Upper lobe of left lung (tissue), 6 donors: Measurements from ENCODE around the gene COMMD10. TPM values are rescaled to one million over a fixed set of nuclear protein-coding genes. Genes with fewer than 3 reads are reported as not detected.

Experiments
- ATAC-seq, 2 donors: fragments of 200-7000 bp; cut with Tn5 transposase; one replicate each; pipeline ENCODE4 v1.9.1; 2022; ENCODE audit warnings: mild to moderate bottlenecking in 2 of 2, moderate library complexity in 2 of 2; ENCODE audit not compliant: low FRiP score in 2 of 2
- DNase-seq, 2 donors: peaks; one replicate each; pipeline ENCODE4 v3.0.0-alpha.2; 2019 to 2020
- H3K27ac ChIP-seq, 4 donors: fragments of 200-600 bp; sonication (generic); one replicate each; pipeline ENCODE4 v1.5.1; 2016 to 2019
- H3K27me3 ChIP-seq, 4 donors: fragments of 200-600 bp; sonication (generic); one replicate each; pipeline ENCODE4 v1.5.1; 2017 to 2019
- H3K36me3 ChIP-seq, 4 donors: fragments of 200-600 bp; sonication (generic); one replicate each; pipeline ENCODE4 v1.5.1; 2016 to 2019
- H3K4me1 ChIP-seq, 4 donors: fragments of 200-600 bp; sonication (generic); one replicate each; pipeline ENCODE4 v1.5.1; 2018 to 2019
- H3K4me3 ChIP-seq, 4 donors: fragments of 200-600 bp; sonication (generic); one replicate each; pipeline ENCODE4 v1.5.1; 2017 to 2019; ENCODE audit warnings: mild to moderate bottlenecking in 2 of 4, moderate library complexity in 1 of 4
- H3K9me3 ChIP-seq, 4 donors: fragments of 200-600 bp; sonication (generic); one replicate each; pipeline ENCODE4 v1.5.1; 2018 to 2019
- EP300 ChIP-seq, 4 donors: sonication (generic); formaldehyde crosslinking; IDR thresholded peaks; one replicate each; pipeline ENCODE4 v1.5.1; 2017; ENCODE audit warnings: antibody characterized with exemption in 4 of 4, control low read depth in 2 of 4
- POLR2A ChIP-seq, 4 donors: fragments of 450-650 bp; IDR thresholded peaks; one replicate each; pipeline ENCODE4 v1.5.1; 2016 to 2017; ENCODE audit warnings: antibody characterized with exemption in 4 of 4, mild to moderate bottlenecking in 2 of 4
- POLR2AphosphoS5 ChIP-seq, 2 donors: sonication (generic); formaldehyde crosslinking; IDR thresholded peaks; one replicate each; pipeline ENCODE4 v1.5.1; 2017; ENCODE audit warnings: antibody characterized with exemption in 2 of 2
- WGBS, 2 donors: methylation state at CpG; one replicate each; pipeline ENCODE4 v1.1.5; 2017 to 2018; 5-methylcytosine and 5-hydroxymethylcytosine counted together
- total RNA-seq, 6 donors: library from RNA; depleted of rRNA in 4 of 6; stranded (reverse); fragments of >200 nt in 4 of 6; gene quantifications; one replicate each; pipeline versions ENCODE4 v1.1.0 to v1.2.1, GENCODE V29; 2016 to 2021
- TF ChIP-seq, protein P1 (sequence below), 6 experiments: fragments of 450-650 bp in 4 of 6; fragments of 200-600 bp in 2 of 6; sonication (generic) in 2 of 6; IDR thresholded peaks; one replicate each; pipeline ENCODE4 v1.5.1; 2016 to 2019; ENCODE audit warnings: antibody characterized with exemption in 6 of 6
- donor health status: DM: no; HTN: no; CAD: no; lungs with moderate emphysema.
- donor health status: DM: no; HTN: yes; CAD: no; lungs with severe emphysema.

COMMD10 gene
- total RNA-seq, 6 donors from 2014 or later: 16.5 to 49.2 (median 25.4) TPM

- H3K9me3 ChIP-seq: peaks cover 3 to 12% (median 9%) of the 10 kb centered on the region in 4 donors
- no peak overlapping the region for H3K27ac ChIP-seq
- WGBS, 2 donors: 95 to 96% methylated on average over 1 of the region's 1 CpG
- no peaks in the 10 kb centered on the region for H3K27me3 ChIP-seq
- H3K4me3 ChIP-seq: no peak overlapping the region
- no peak for DNase-seq
- no peak for ATAC-seq
- no peaks in the 10 kb centered on the region for H3K36me3 ChIP-seq
- TF ChIP-seq EP300 (IDR thresholded peaks at IDR 0.05): no peak
- TF ChIP-seq POLR2AphosphoS5 (IDR thresholded peaks at IDR 0.05): no peak
- TF ChIP-seq, protein P1, sequence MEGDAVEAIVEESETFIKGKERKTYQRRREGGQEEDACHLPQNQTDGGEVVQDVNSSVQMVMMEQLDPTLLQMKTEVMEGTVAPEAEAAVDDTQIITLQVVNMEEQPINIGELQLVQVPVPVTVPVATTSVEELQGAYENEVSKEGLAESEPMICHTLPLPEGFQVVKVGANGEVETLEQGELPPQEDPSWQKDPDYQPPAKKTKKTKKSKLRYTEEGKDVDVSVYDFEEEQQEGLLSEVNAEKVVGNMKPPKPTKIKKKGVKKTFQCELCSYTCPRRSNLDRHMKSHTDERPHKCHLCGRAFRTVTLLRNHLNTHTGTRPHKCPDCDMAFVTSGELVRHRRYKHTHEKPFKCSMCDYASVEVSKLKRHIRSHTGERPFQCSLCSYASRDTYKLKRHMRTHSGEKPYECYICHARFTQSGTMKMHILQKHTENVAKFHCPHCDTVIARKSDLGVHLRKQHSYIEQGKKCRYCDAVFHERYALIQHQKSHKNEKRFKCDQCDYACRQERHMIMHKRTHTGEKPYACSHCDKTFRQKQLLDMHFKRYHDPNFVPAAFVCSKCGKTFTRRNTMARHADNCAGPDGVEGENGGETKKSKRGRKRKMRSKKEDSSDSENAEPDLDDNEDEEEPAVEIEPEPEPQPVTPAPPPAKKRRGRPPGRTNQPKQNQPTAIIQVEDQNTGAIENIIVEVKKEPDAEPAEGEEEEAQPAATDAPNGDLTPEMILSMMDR (IDR thresholded peaks at IDR 0.05): no peak
- no peak for TF ChIP-seq POLR2A (IDR thresholded peaks at IDR 0.05)
- H3K4me1 ChIP-seq: peaks cover 0 to 2% (median 0%) of the 10 kb centered on the region in 4 donors
Measured at GRCh38 chr5:116274251-116274650, 189.4 kb downstream of the COMMD10 start.

DNA sequence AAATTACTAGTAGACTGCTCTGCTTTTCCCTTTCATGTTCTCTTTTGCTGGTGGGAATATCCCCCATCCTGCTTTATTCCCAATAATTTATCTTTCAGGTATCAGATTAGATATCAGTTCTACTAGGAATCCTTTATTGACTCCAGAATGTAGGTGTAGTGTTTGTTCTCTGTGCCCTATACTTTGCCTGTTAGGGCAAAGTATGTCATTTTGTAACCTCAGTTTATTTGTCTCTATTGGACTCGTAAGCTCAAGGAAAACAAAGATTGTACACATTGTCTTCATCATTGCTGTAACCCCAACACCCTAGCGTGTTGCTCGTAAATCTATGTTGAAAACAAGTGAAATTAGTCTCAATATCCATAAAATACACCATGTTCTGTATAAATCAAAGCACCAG lies 190.5 kb downstream of the COMMD10 start:
- Histone ChIP-seq H3K27ac (no peak overlapping the region), H3K4me1 (peaks cover 0 to 2% (median 0%) of the 10 kb centered on the region in 4 donors), H3K4me3 (no peak overlapping the region), H3K27me3 (no peaks in the 10 kb centered on the region), H3K36me3 (no peaks in the 10 kb centered on the region), H3K9me3 (peaks cover 3 to 12% (median 9%) of the 10 kb centered on the region in 4 donors)
- TF ChIP-seq, protein P1 (IDR thresholded peaks at IDR 0.05): no peak
- TF ChIP-seq POLR2AphosphoS5 (IDR thresholded peaks at IDR 0.05): no peak
- TF ChIP-seq POLR2A (IDR thresholded peaks at IDR 0.05): no peak
- TF ChIP-seq EP300 (IDR thresholded peaks at IDR 0.05): no peak
- DNase-seq: no peak
- ATAC-seq: no peak
- WGBS, 2 donors: 99% methylated on average over 3 of the region's 3 CpGs

GRCh38 chr5:116276952-116277351 lies 192.1 kb downstream of the COMMD10 start:
- H3K27me3 ChIP-seq: no peaks in the 10 kb centered on the region
- H3K27ac ChIP-seq: no peak overlapping the region
- peaks cover 0 to 4% (median 1%) of the 10 kb centered on the region in 4 donors for H3K4me1 ChIP-seq
- ATAC-seq (no peak), DNase-seq (no peak)
- TF ChIP-seq EP300 (IDR thresholded peaks at IDR 0.05) (no peak), POLR2A (IDR thresholded peaks at IDR 0.05) (no peak), POLR2AphosphoS5 (IDR thresholded peaks at IDR 0.05) (no peak)
- TF ChIP-seq, protein P1 (IDR thresholded peaks at IDR 0.05): no peak
- peaks cover 3 to 12% (median 9%) of the 10 kb centered on the region in 4 donors for H3K9me3 ChIP-seq
- no peak overlapping the region for H3K4me3 ChIP-seq
- H3K36me3 ChIP-seq: no peaks in the 10 kb centered on the region

DNA sequence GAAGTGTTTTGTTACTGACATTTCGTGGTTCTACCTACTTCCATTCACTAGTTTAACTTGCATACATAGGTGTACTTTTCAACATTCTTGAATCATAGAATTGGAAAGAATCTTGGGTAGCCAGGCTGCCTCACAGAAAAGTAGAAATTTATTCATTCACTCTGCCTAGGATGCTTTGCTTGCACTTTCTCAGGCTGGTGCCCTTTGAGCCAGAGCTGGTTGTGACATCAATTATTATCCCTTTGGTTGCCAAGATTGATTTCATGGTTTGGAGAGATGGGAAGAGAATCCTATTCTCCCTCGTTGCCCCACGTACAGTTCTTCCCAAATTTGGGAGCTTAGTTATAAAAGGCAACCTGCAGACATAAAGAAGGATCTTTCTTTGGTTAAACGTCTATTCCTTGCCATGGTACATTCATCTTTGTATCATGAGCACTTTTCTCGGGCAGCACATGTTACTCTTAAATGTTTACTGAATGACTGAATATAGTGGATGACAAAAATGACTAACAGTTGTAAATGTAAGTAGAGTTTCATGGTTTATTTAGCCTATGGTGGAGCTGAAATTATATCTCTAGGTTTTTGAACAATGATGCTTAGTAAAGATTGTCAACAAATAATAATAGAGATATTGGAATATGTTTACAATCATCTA lies 195.5 kb downstream of the COMMD10 start:
- peaks cover 3 to 12% (median 9%) of the 10 kb centered on the region in 4 donors for H3K9me3 ChIP-seq
- H3K4me3 ChIP-seq: no peak overlapping the region
- 91 to 92% methylated on average over 5 of the region's 5 CpGs for WGBS, 2 donors

More for the DNA sequence above, 195.5 kb downstream of the COMMD10 start:
- ATAC-seq (no peak), DNase-seq (no peak)
- peaks cover 0 to 4% (median 0%) of the 10 kb centered on the region in 4 donors for H3K4me1 ChIP-seq
- H3K27ac ChIP-seq: no peak overlapping the region
- no peaks in the 10 kb centered on the region for H3K27me3 ChIP-seq
- no peaks in the 10 kb centered on the region for H3K36me3 ChIP-seq
- TF ChIP-seq, protein P1 (IDR thresholded peaks at IDR 0.05): no peak
- TF ChIP-seq POLR2AphosphoS5 (IDR thresholded peaks at IDR 0.05) (no peak), EP300 (IDR thresholded peaks at IDR 0.05) (no peak), POLR2A (IDR thresholded peaks at IDR 0.05) (no peak)
